HepG2 (cell line): ENCODE measurements around the gene DYNLL2. TPM values are rescaled to one million over a fixed set of nuclear protein-coding genes. Genes with fewer than 3 reads are reported as not detected.

Source experiments
- BHLHE40 ChIP-seq: IDR thresholded peaks from 2 replicates; pipeline ENCODE4 v1.6.1; 2011; ENCODE audit warnings: low read length, improper control_type of control experiment
- CCDC6 ChIP-seq: sonication (generic); formaldehyde crosslinking; IDR thresholded peaks from 2 replicates; pipeline ENCODE4 v1.8.1; 2022; ENCODE audit warnings: mild to moderate bottlenecking, missing genetic modification reagents, moderate library complexity
- DRAP1 ChIP-seq: IDR thresholded peaks from 2 replicates; pipeline ENCODE4 v1.6.1; 2016; ENCODE audit warnings: missing genetic modification reagents, missing compliant biosample characterization
- EED ChIP-seq: sonication (generic); formaldehyde crosslinking; IDR thresholded peaks from 2 replicates; pipeline ENCODE4 v1.5.0; 2020; ENCODE audit warnings: mild to moderate bottlenecking, missing genetic modification reagents
- GATA4 ChIP-seq: sonication (generic); IDR thresholded peaks from 2 replicates; pipeline ENCODE4 v1.6.1; 2016; ENCODE audit warnings: antibody characterized with exemption, low read depth, borderline replicate concordance
- HMGXB4 ChIP-seq, 2 experiments: sonication (generic) in 1 of 2; formaldehyde crosslinking in 1 of 2; IDR thresholded peaks; 2 replicates each; pipeline versions ENCODE4 v1.4.0 to v1.6.1; 2018 to 2020; ENCODE audit warnings: missing genetic modification reagents in 2 of 2, borderline replicate concordance in 1 of 2, low read depth in 1 of 2, mild to moderate bottlenecking in 1 of 2, missing biosample characterization in 1 of 2
- HNRNPH1 ChIP-seq: fragments of 200-400 bp; formaldehyde crosslinking; optimal IDR thresholded peaks from 2 replicates; pipeline ENCODE3; 2017; ENCODE audit warnings: mild to moderate bottlenecking, low read depth, low read length
- IRF2 ChIP-seq: IDR thresholded peaks from 2 replicates; pipeline ENCODE4 v1.6.1; 2018; ENCODE audit warnings: missing genetic modification reagents, missing compliant biosample characterization
- KDM5A ChIP-seq: fragments of 200-600 bp; sonication (generic); IDR thresholded peaks from 2 replicates; pipeline ENCODE4 v1.7.0; 2018; ENCODE audit warnings: antibody characterized with exemption, mild to moderate bottlenecking, low read length, borderline replicate concordance
- MIER3 ChIP-seq: IDR thresholded peaks from 2 replicates; pipeline ENCODE4 v1.6.1; 2016; ENCODE audit warnings: missing compliant biosample characterization, borderline replicate concordance
- POLR2G ChIP-seq: fragments of 200-400 bp; formaldehyde crosslinking; IDR thresholded peaks from 2 replicates; pipeline ENCODE4 v1.6.1; 2018; ENCODE audit warnings: mild to moderate bottlenecking, low read depth, low read length, moderate library complexity
- RARA ChIP-seq: IDR thresholded peaks from 2 replicates; pipeline ENCODE4 v1.6.1; 2016; ENCODE audit warnings: missing genetic modification reagents, missing compliant biosample characterization
- SAP130 ChIP-seq: IDR thresholded peaks from 2 replicates; pipeline ENCODE4 v1.6.1; 2016; ENCODE audit warnings: low read depth
- SP5 ChIP-seq: IDR thresholded peaks from 2 replicates; pipeline ENCODE4 v1.6.1; 2016; ENCODE audit warnings: low read depth, borderline replicate concordance
- TARDBP ChIP-seq: sonication (generic); formaldehyde crosslinking; IDR thresholded peaks from 2 replicates; pipeline ENCODE4 v1.8.0; 2022; ENCODE audit warnings: mild to moderate bottlenecking, missing genetic modification reagents
- ZNF264 ChIP-seq: sonication (generic); formaldehyde crosslinking; IDR thresholded peaks from 2 replicates; pipeline ENCODE4 v1.4.0; 2020; ENCODE audit warnings: missing genetic modification reagents
- ZNF550 ChIP-seq: sonication (generic); formaldehyde crosslinking; IDR thresholded peaks from 2 replicates; pipeline ENCODE4 v1.4.0; 2020; ENCODE audit warnings: mild to moderate bottlenecking, missing genetic modification reagents, borderline replicate concordance
- ZNF556 ChIP-seq: sonication (generic); formaldehyde crosslinking; IDR thresholded peaks from 2 replicates; pipeline ENCODE4 v1.4.0; 2020; ENCODE audit warnings: mild to moderate bottlenecking, missing genetic modification reagents, borderline replicate concordance
- ZNF7 ChIP-seq: IDR thresholded peaks from 2 replicates; pipeline ENCODE4 v1.6.1; 2016; ENCODE audit warnings: missing biosample characterization, missing genetic modification reagents
- ZNF709 ChIP-seq: sonication (generic); formaldehyde crosslinking; IDR thresholded peaks from 2 replicates; pipeline ENCODE4 v1.5.0; 2020; ENCODE audit warnings: mild to moderate bottlenecking, missing genetic modification reagents
- polyA plus RNA-seq, 8 experiments: library from polyadenylated mRNA; depleted of rRNA in 3 of 8; stranded (reverse) in 7 of 8; unstranded in 1 of 8; fragments of >200 nt; fragmentation: Illumina TruSeq in 4 of 8; extraction: Trizol in 4 of 8; gene quantifications; 2 replicates each; pipeline versions ENCODE4 v1.2.1 to v1.2.3, GENCODE V29; 2011 to 2016; ENCODE audit warnings: low read depth in 4 of 8, missing spikeins in 1 of 8, mixed read lengths in 1 of 8; ENCODE audit not compliant: insufficient read depth in 1 of 8
- total RNA-seq, 5 experiments: library from RNA; depleted of rRNA; stranded (reverse); fragments of >200 nt; fragmentation: Illumina TruSeq; extraction: Trizol; gene quantifications; 2 replicates each; pipeline ENCODE4 v1.2.3, GENCODE V29; 2016; ENCODE audit warnings: low read depth in 1 of 5
- TF ChIP-seq, protein P1 (sequence below): sonication (generic); formaldehyde crosslinking; IDR thresholded peaks from 2 replicates; pipeline ENCODE4 v1.4.0; 2020; ENCODE audit warnings: missing genetic modification reagents

The DYNLL2 gene
- total and polyA plus RNA-seq, 2 of the 13 experiments (the other 11 are each of a cell fraction or from before 2014, with no cell fraction given) = 9.5 to 29.0 TPM

DNA sequence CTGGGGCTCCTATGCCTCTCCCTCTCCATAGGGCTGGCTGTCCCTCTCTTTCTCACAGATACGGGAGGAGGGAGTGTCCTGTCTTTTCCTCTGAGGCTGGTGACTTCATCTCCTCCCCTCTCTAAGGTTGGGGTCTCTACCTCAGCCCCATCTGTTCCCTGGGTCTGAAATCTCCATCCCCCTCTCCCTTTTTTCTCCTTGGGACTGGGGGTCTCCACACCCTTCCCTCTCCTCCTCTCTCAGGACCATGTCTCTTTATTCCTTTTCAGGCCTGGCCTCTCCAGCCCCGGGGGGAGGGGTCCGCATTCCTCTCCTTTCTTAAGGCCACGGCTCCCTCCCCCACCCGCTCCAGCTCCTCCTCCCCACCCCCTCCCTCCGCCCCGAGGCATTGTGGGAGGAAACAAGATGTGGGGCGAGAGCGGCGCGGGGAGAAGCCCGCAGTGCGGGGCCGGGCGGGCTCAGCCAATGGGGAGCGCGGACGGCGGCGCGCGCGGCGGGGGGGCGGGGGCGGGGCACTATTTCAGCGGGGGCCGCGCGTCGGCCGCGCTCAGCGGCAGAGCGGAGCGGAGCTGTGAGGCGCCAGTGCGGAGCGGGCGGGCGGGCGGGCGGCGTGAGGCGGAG is at the start of gene DYNLL2 (continued):
- TF ChIP-seq HMGXB4 (CRISPR knock-in tag; IDR thresholded peaks at IDR 0.05; ENCODE audit: borderline replicate concordance in 1 of 2, low read depth in 1 of 2) (0 out of 4 replicates have a peak, but pooled peaks of 1 of the 2 experiments have one; percentile 7), ZNF709 (CRISPR knock-in tag) (0 out of 2 replicates have a peak, but pooled peaks have one; percentile 21), SP5 (CRISPR knock-in tag) (peak; percentile 17), CCDC6 (CRISPR knock-in tag) (peak; percentile 60; the same call in 1 of the 2 replicates), DRAP1 (peak; percentile 66; the same call in 1 of the 2 replicates), TARDBP (CRISPR knock-in tag) (peak; percentile 59; the same call in 1 of the 2 replicates), GATA4 (0 out of 2 replicates have a peak, but pooled peaks have one; percentile 9), BHLHE40 (no peak), HNRNPH1 (peak; percentile 37), ZNF7 (no peak), MIER3 (0 out of 2 replicates have a peak, but pooled peaks have one; percentile 6), ZNF550 (CRISPR knock-in tag) (0 out of 2 replicates have a peak, but pooled peaks have one; percentile 20), SAP130 (CRISPR knock-in tag) (peak; percentile 34; the same call in 1 of the 2 replicates), POLR2G (peak; percentile 35; the same call in 1 of the 2 replicates), ZNF264 (CRISPR knock-in tag) (0 out of 2 replicates have a peak, but pooled peaks have one; percentile 3), EED (CRISPR knock-in tag) (no peak), KDM5A (peak; percentile 27; the same call in 1 of the 2 replicates), ZNF556 (CRISPR knock-in tag) (no peak), IRF2 (CRISPR knock-in tag) (0 out of 2 replicates have a peak, but pooled peaks have one; percentile 6), RARA (0 out of 2 replicates have a peak, but pooled peaks have one; percentile 2)
- TF ChIP-seq, protein P1, sequence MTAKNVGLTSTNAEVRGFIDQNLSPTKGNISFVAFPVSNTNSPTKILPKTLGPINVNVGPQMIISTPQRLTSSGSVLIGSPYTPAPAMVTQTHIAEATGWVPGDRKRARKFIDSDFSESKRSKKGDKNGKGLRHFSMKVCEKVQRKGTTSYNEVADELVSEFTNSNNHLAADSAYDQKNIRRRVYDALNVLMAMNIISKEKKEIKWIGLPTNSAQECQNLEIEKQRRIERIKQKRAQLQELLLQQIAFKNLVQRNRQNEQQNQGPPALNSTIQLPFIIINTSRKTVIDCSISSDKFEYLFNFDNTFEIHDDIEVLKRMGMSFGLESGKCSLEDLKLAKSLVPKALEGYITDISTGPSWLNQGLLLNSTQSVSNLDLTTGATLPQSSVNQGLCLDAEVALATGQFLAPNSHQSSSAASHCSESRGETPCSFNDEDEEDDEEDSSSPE = peak; percentile 61; the same call in 1 of the 2 replicates
